A549 (cell line): ENCODE data around the gene NRSN2. TPM values are rescaled to one million over a fixed set of nuclear protein-coding genes. Genes with fewer than 3 reads are reported as not detected.

Experiments used
- ATAC-seq, 2 experiments: fragments of 200-7000 bp in 1 of 2; fragments of >200 bp in 1 of 2; cut with Nextera tagmentation in 1 of 2; cut with Tn5 transposase in 1 of 2; 3 replicates each; pipeline versions ENCODE4 v1.8.0 to v1.9.1; 2018 to 2020; ENCODE audit warnings: mild to moderate bottlenecking in 1 of 2, moderate library complexity in 1 of 2
- CTCF ChIA-PET: fragments of 300-600 bp; sonication (Branson Sonifier 250); formaldehyde crosslinking; extraction: SDS; loops from one replicate; lab custom pipeline; 2021; ENCODE audit warnings: antibody characterized with exemption, inconsistent platforms; lab: Yijun Ruan, JAX
- POLR2A ChIA-PET: fragments of 350-600 bp; formaldehyde crosslinking; extraction: SDS; loops from one replicate; lab custom pipeline; 2021; ENCODE audit warnings: antibody characterized with exemption, inconsistent platforms; lab: Yijun Ruan, JAX
- DNase-seq, 2 experiments: peaks; one replicate each; pipeline versions ENCODE4 v3.0.0 to v3.0.0-alpha.2; 2011 to 2016; ENCODE audit warnings: low read depth in 1 of 2, low spot score in 1 of 2
- FAIRE-seq: peaks from 2 replicates; lab custom pipeline; 2011; peaks lifted over from hg19 to GRCh38; lab: Jason Lieb, UNC
- H3K27ac ChIP-seq, 2 experiments: fragments of >200 bp; sonication (Bioruptor Twin); formaldehyde crosslinking; 3 replicates each; pipeline ENCODE4 v1.5.1; 2016 to 2017
- H3K4me1 ChIP-seq: fragments of >200 bp; sonication (Bioruptor Twin); formaldehyde crosslinking; 3 replicates; pipeline ENCODE4 v1.6.1; 2016
- H3K4me2 ChIP-seq: fragments of >200 bp; sonication (Bioruptor Twin); formaldehyde crosslinking; 3 replicates; pipeline ENCODE4 v1.6.1; 2016
- H3K4me3 ChIP-seq: fragments of >200 bp; sonication (Bioruptor Twin); formaldehyde crosslinking; 3 replicates; pipeline ENCODE4 v1.5.1; 2016
- H3K9me3 ChIP-seq: fragments of >200 bp; sonication (Bioruptor Twin); formaldehyde crosslinking; 3 replicates; pipeline ENCODE4 v1.6.1; 2016
- BHLHE40 ChIP-seq: IDR thresholded peaks from 2 replicates; pipeline ENCODE4 v1.6.1; 2012; ENCODE audit warnings: low read depth, low read length, inconsistent platforms
- EHF ChIP-seq: fragments of 250-450 bp; sonication (Bioruptor Pico); IDR thresholded peaks from 2 replicates; pipeline ENCODE4 v1.5.0; 2020; ENCODE audit warnings: mild to moderate bottlenecking
- FOXS1 ChIP-seq: fragments of 250-450 bp; sonication (Bioruptor Pico); IDR thresholded peaks from 2 replicates; pipeline ENCODE4 v1.5.0; 2020; ENCODE audit warnings: mild to moderate bottlenecking, moderate library complexity
- GATA3 ChIP-seq: IDR thresholded peaks from 2 replicates; pipeline ENCODE4 v1.6.1; 2012; ENCODE audit warnings: borderline replicate concordance
- HDAC2 ChIP-seq: fragments of 200-600 bp; sonication (generic); IDR thresholded peaks from 2 replicates; pipeline ENCODE4 v1.6.1; 2016
- HEYL ChIP-seq: fragments of 250-450 bp; sonication (Bioruptor Pico); IDR thresholded peaks from 2 replicates; pipeline ENCODE4 v1.8.0; 2021; ENCODE audit warnings: mild to moderate bottlenecking, moderate library complexity
- HOXA7 ChIP-seq: fragments of 250-450 bp; sonication (Bioruptor Pico); IDR thresholded peaks from 2 replicates; pipeline ENCODE4 v1.5.0; 2020; ENCODE audit warnings: mild to moderate bottlenecking, moderate library complexity
- HOXB5 ChIP-seq: fragments of 250-450 bp; sonication (Bioruptor Pico); IDR thresholded peaks from 2 replicates; pipeline ENCODE4 v1.5.0; 2020; ENCODE audit warnings: mild to moderate bottlenecking, moderate library complexity
- JUN ChIP-seq, 2 experiments: fragments of >200 bp; sonication (Bioruptor Twin); formaldehyde crosslinking; IDR thresholded peaks; 2 replicates in 1 of 2; 3 replicates in 1 of 2; pipeline ENCODE4 v1.6.1; 2016 to 2017
- MAFK ChIP-seq: fragments of 450-650 bp; IDR thresholded peaks from 2 replicates; pipeline ENCODE4 v1.6.1; 2014; ENCODE audit not compliant: partially characterized antibody
- MAZ ChIP-seq: fragments of 150-350 bp; IDR thresholded peaks from 2 replicates; pipeline ENCODE4 v1.6.1; 2014; ENCODE audit warnings: antibody characterized with exemption, low read depth, low read length, borderline replicate concordance
- MYC ChIP-seq: IDR thresholded peaks from 2 replicates; pipeline ENCODE4 v1.6.1; 2012; ENCODE audit warnings: mild to moderate bottlenecking, inconsistent platforms, low read length, improper control_type of control experiment, borderline replicate concordance
- NR3C1 ChIP-seq: fragments of >200 bp; sonication (Bioruptor Twin); formaldehyde crosslinking; IDR thresholded peaks from 3 replicates; pipeline ENCODE4 v1.6.1; 2017
- PHF8 ChIP-seq: fragments of 200-600 bp; sonication (generic); IDR thresholded peaks from 2 replicates; pipeline ENCODE4 v1.6.1; 2016; ENCODE audit warnings: low read depth, mild to moderate bottlenecking, antibody characterized with exemption, moderate library complexity, borderline replicate concordance
- RAD21 ChIP-seq, 2 experiments: fragments of >200 bp in 1 of 2; sonication (Bioruptor Twin) in 1 of 2; formaldehyde crosslinking in 1 of 2; IDR thresholded peaks in 1 of 2; conservative IDR thresholded peaks in 1 of 2; 2 replicates in 1 of 2; 3 replicates in 1 of 2; pipeline ENCODE4 v1.6.1; 2012 to 2018; ENCODE audit warnings: inconsistent platforms in 1 of 2
- TFCP2L1 ChIP-seq: fragments of 250-450 bp; sonication (Bioruptor Pico); IDR thresholded peaks from 2 replicates; pipeline ENCODE4 v1.5.0; 2021; ENCODE audit warnings: mild to moderate bottlenecking
- TP53 ChIP-seq: fragments of 250-450 bp; sonication (Bioruptor Pico); IDR thresholded peaks from 2 replicates; pipeline ENCODE4 v1.5.0; 2021; ENCODE audit warnings: mild to moderate bottlenecking, moderate library complexity
- ZSCAN20 ChIP-seq: fragments of 250-450 bp; sonication (Bioruptor Pico); IDR thresholded peaks from 2 replicates; pipeline ENCODE4 v1.8.0; 2022; ENCODE audit warnings: mild to moderate bottlenecking, moderate library complexity
- WGBS: methylation state at CpG from one replicate; pipeline ENCODE4 v1.1.6; 2017; ENCODE audit errors: missing lambda C conversion rate; 5-methylcytosine and 5-hydroxymethylcytosine counted together
- polyA plus RNA-seq, 4 experiments: library from polyadenylated mRNA; depleted of rRNA in 3 of 4; stranded (reverse); fragments of >200 nt; fragmentation: RNase III in 1 of 4; extraction: RNeasy Plus Mini Kit Qiagen cat#74134 plus additional on column Dnase treatment in 1 of 4; gene quantifications; 2 replicates in 3 of 4; 3 replicates in 1 of 4; pipeline ENCODE4 v1.2.3, GENCODE V29; 2011 to 2017
- TF ChIP-seq, protein P1 (sequence below): fragments of 150-350 bp; IDR thresholded peaks from 2 replicates; pipeline ENCODE4 v1.6.1; 2014; ENCODE audit warnings: low read depth, mild to moderate bottlenecking, low read length
- TF ChIP-seq, protein P2 (sequence below): fragments of 200-600 bp; sonication (generic); IDR thresholded peaks from 2 replicates; pipeline ENCODE4 v1.6.1; 2016; ENCODE audit warnings: antibody characterized with exemption, mild to moderate bottlenecking, moderate library complexity
- TF ChIP-seq, protein P3 (sequence below): IDR thresholded peaks from 2 replicates; pipeline ENCODE4 v1.6.1; 2012

NRSN2 gene
- polyA plus RNA-seq, 2 of the 4 experiments (the other 2 are of a cell fraction) = 47.5 to 74.8 TPM

DNA sequence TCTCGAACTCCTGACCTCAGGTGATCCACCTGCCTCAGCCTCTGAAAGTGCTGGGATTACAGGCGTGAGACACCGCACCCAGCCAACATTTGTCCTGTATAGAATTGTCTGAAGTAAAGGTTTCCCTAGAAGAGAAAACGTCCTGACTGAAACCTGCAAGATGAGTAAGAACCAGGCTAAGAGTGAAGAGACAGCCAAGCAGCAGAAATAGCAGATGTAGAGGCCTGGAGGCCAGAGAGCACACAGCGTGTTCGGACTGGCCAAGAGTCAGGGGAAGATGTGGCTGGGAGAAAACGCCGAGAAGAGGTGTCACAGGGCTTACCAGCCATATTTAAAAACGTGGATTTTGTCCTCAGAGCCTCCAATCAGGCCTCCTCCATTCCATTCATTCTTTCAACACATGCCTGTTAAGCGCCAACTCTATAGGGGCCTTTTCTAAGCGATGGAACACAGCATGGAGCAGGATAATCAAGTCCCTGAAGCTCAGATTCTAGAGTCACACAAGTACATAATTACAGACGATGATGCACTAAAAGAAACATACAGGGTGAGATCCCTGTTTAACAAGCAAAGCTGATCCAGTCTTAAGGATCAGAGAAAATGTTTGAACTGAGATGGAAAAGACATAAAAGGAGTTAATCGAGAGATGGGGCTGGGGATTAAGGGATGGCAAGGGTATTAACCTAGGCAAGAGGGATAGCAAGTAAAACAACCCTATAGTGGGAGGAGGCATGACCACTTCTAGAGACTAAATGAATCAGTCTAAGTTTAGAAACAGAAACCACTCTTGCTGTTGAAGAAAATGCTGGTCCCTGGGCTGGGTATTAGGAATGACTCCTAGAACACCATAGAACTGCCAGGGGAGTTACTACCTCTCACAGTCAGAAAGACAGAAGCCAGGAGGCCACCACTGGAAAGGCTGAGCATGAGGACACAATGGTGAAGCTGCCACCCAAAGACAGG lies 44.7 kb upstream of the NRSN2 start:
- FAIRE-seq = no peak

DNA sequence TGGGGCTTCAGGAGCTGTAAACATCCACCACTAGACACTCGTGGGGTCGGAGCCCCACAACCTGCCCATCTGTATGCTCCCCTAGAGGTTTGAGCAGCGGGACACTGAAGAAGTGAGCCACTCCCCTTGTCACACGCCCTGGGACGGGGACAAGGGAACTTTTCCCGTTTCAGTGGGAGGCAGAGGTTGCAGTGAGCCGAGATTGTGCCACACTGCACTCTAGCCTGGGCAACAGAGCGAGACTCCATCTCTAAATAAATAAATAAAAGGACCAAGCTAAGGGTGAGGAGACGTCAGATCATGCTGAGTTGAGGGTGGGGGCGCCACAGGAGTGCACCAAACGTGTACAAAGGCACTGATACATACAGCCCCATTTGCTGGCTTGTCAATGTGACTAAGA lies 41.2 kb upstream of the NRSN2 start:
- CTCF ChIA-PET = interaction anchor here (0.7 to 11.0 kb wide), 3 partner anchors 16 to 25 kb away, joined by 3 to 111 read pairs (median 3); no protein-coding TSS in a partner anchor
- POLR2A ChIA-PET = interaction anchor here (0.7 to 0.9 kb wide), 3 partner anchors 9 to 18 kb away, joined by 3 to 6 read pairs (median 3); no protein-coding TSS in a partner anchor

More for the DNA sequence above, 44.7 kb upstream of the NRSN2 start:
- Histone ChIP-seq H3K4me1 (peaks cover 28% of the 10 kb centered on the region), H3K27ac (no peak overlapping the region), H3K4me2 (no peak overlapping the region), H3K4me3 (no peak overlapping the region), H3K9me3 (no peaks in the 10 kb centered on the region)
- TF ChIP-seq JUN (IDR thresholded peaks at IDR 0.05) (no peak), TP53 (CRISPR knock-in tag) (no peak), MAFK (no peak), EHF (no peak), TFCP2L1 (no peak), GATA3 (no peak), ZSCAN20 (CRISPR knock-in tag) (no peak), FOXS1 (CRISPR knock-in tag) (no peak), HOXB5 (CRISPR knock-in tag) (no peak)
- TF ChIP-seq, protein P1, sequence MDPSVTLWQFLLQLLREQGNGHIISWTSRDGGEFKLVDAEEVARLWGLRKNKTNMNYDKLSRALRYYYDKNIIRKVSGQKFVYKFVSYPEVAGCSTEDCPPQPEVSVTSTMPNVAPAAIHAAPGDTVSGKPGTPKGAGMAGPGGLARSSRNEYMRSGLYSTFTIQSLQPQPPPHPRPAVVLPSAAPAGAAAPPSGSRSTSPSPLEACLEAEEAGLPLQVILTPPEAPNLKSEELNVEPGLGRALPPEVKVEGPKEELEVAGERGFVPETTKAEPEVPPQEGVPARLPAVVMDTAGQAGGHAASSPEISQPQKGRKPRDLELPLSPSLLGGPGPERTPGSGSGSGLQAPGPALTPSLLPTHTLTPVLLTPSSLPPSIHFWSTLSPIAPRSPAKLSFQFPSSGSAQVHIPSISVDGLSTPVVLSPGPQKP = no peak
- TF ChIP-seq, protein P2, sequence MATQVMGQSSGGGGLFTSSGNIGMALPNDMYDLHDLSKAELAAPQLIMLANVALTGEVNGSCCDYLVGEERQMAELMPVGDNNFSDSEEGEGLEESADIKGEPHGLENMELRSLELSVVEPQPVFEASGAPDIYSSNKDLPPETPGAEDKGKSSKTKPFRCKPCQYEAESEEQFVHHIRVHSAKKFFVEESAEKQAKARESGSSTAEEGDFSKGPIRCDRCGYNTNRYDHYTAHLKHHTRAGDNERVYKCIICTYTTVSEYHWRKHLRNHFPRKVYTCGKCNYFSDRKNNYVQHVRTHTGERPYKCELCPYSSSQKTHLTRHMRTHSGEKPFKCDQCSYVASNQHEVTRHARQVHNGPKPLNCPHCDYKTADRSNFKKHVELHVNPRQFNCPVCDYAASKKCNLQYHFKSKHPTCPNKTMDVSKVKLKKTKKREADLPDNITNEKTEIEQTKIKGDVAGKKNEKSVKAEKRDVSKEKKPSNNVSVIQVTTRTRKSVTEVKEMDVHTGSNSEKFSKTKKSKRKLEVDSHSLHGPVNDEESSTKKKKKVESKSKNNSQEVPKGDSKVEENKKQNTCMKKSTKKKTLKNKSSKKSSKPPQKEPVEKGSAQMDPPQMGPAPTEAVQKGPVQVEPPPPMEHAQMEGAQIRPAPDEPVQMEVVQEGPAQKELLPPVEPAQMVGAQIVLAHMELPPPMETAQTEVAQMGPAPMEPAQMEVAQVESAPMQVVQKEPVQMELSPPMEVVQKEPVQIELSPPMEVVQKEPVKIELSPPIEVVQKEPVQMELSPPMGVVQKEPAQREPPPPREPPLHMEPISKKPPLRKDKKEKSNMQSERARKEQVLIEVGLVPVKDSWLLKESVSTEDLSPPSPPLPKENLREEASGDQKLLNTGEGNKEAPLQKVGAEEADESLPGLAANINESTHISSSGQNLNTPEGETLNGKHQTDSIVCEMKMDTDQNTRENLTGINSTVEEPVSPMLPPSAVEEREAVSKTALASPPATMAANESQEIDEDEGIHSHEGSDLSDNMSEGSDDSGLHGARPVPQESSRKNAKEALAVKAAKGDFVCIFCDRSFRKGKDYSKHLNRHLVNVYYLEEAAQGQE = no peak
- TF ChIP-seq, protein P3, sequence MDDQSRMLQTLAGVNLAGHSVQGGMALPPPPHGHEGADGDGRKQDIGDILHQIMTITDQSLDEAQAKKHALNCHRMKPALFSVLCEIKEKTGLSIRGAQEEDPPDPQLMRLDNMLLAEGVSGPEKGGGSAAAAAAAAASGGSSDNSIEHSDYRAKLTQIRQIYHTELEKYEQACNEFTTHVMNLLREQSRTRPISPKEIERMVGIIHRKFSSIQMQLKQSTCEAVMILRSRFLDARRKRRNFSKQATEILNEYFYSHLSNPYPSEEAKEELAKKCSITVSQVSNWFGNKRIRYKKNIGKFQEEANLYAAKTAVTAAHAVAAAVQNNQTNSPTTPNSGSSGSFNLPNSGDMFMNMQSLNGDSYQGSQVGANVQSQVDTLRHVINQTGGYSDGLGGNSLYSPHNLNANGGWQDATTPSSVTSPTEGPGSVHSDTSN = no peak
- CTCF ChIA-PET = interaction anchor here (1.5 to 11.0 kb wide), 2 partner anchors 29 to 129 kb away, joined by 5 to 111 read pairs; no protein-coding TSS in a partner anchor
- WGBS = 90% methylated on average over 13 of the region's 13 CpGs
- POLR2A ChIA-PET = interaction anchor here (1.2 kb wide), 1 partner anchor 23 kb away, joined by 3 read pairs; the partner anchor contains the start of gene SOX12
- ATAC-seq = no peak
- DNase-seq = no peak

DNA sequence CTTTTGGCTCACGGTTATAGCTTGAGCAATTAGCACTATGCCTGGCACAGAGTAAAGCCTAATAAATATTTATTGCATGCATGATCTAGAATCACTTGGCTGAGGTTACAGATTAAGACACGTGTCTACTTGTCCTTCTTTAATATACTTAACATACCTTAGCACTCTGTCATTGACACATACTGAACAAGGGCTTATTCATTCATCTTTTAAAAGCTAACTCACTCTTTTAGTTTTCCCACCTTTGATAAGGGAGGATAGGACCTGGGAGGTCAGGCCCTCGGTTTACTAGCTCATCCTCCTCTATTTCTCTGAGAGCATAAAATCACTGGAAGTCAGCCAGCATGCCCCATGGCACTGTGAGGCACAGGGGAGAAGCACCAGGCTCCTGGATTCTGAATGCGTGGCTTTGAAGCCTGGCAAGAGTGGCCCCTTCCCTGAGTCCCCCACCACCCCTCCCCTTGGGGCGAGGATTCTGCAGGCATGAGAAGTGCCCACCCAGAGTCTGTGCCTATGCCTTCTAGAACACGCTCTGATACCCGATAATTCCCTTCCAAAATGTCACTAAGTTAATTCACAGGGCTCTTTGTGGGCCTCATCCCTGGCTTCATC lies 38.4 kb upstream of the NRSN2 start:
- ATAC-seq = no peak; a peak in 1 of 6 replicates
- WGBS = 65% methylated on average over 7 of the region's 7 CpGs
- TF ChIP-seq HOXB5 (CRISPR knock-in tag) (no peak), EHF (no peak), PHF8 (no peak), TP53 (CRISPR knock-in tag) (no peak), BHLHE40 (no peak), MYC (no peak), HEYL (CRISPR knock-in tag) (no peak), MAZ (no peak), NR3C1 (no peak), HDAC2 (no peak)
- Histone ChIP-seq H3K9me3 (no peaks in the 10 kb centered on the region), H3K4me3 (no peak overlapping the region), H3K4me1 (no peaks in the 10 kb centered on the region), H3K27ac (no peak overlapping the region), H3K4me2 (no peak overlapping the region)
- no peak for FAIRE-seq
- CTCF ChIA-PET = interaction anchor here (1.0 to 2.5 kb wide), 7 partner anchors 8 to 46 kb away, joined by 3 to 9 read pairs (median 4); no protein-coding TSS in a partner anchor
- no peak for DNase-seq
- POLR2A ChIA-PET = no interaction called here

More for the DNA sequence above, 41.2 kb upstream of the NRSN2 start:
- Histone ChIP-seq H3K27ac (no peak overlapping the region), H3K4me2 (no peak overlapping the region), H3K9me3 (no peaks in the 10 kb centered on the region), H3K4me3 (no peak overlapping the region), H3K4me1 (peaks cover 7% of the 10 kb centered on the region)
- FAIRE-seq = no peak
- TF ChIP-seq TFCP2L1 = no peak
- TF ChIP-seq RAD21 (conservative IDR thresholded peaks at IDR 0.05 in 1 of 2, IDR thresholded peaks at IDR 0.05 in 1 of 2) = no peak
- no peak for TF ChIP-seq GATA3
- TF ChIP-seq HOXA7 (CRISPR knock-in tag) = no peak
- no peak for ATAC-seq
- DNase-seq = no peak
- 64% methylated on average over 11 of the region's 11 CpGs for WGBS
